MCF 10A (cell line): ENCODE data around the gene SZRD1. TPM values are rescaled to one million over a fixed set of nuclear protein-coding genes. Genes with fewer than 3 reads are reported as not detected.

Source experiments
- BruUV-seq: library from RNA; stranded (reverse); fragments of 400-500 nt; replicated peaks from 2 replicates; lab custom pipeline; 2021; lab: Mats Ljungman, UMichigan
- CTCF ChIA-PET: fragments of 300-600 bp; sonication (Branson Sonifier 250); formaldehyde crosslinking; extraction: SDS; loops from one replicate; lab custom pipeline; 2021; ENCODE audit warnings: antibody characterized with exemption, inconsistent platforms; lab: Yijun Ruan, JAX
- POLR2A ChIA-PET: fragments of 300-600, 350-650 bp; sonication (Branson Sonifier 250); formaldehyde crosslinking; extraction: SDS; loops from one replicate; lab custom pipeline; 2020; ENCODE audit warnings: antibody characterized with exemption, inconsistent platforms; lab: Yijun Ruan, JAX
- DNase-seq: peaks from one replicate; pipeline ENCODE4 v3.0.0-alpha.2; 2018; ENCODE audit not compliant: unreplicated experiment
- H3K27ac Mint-ChIP-seq: one replicate; pipeline ENCODE4 v1.8.0; 2022; ENCODE audit warnings: mild to moderate bottlenecking, low read depth, mixed read lengths; ENCODE audit not compliant: unreplicated experiment
- H3K27me3 Mint-ChIP-seq: one replicate; pipeline ENCODE4 v1.8.0; 2022; ENCODE audit warnings: mixed read lengths; ENCODE audit not compliant: insufficient read depth, unreplicated experiment
- H3K36me3 Mint-ChIP-seq: one replicate; pipeline ENCODE4 v1.8.0; 2022; ENCODE audit warnings: mild to moderate bottlenecking, moderate library complexity, mixed read lengths; ENCODE audit not compliant: insufficient read depth, unreplicated experiment
- H3K4me1 Mint-ChIP-seq: one replicate; pipeline ENCODE4 v1.8.0; 2022; ENCODE audit warnings: mixed read lengths; ENCODE audit not compliant: insufficient read depth, unreplicated experiment
- H3K4me3 Mint-ChIP-seq: one replicate; pipeline ENCODE4 v1.8.0; 2022; ENCODE audit warnings: mild to moderate bottlenecking, moderate library complexity, mixed read lengths; ENCODE audit not compliant: unreplicated experiment
- H3K9me3 Mint-ChIP-seq: one replicate; pipeline ENCODE4 v1.8.0; 2022; ENCODE audit warnings: mixed read lengths; ENCODE audit not compliant: unreplicated experiment
- intact Hi-C: fragments of 100-400 bp; cut with micrococcal nuclease; formaldehyde crosslinking; loops from 2 replicates; pipeline ENCODE4 v1.14.1; 2022
- total RNA-seq: library from RNA; stranded (reverse); gene quantifications from 2 replicates; pipeline ENCODE4 v1.2.3, GENCODE V29; 2022
- TF ChIP-seq, protein P1 (sequence below): fragments of 200-600 bp; IDR thresholded peaks from one replicate; pipeline ENCODE4 v1.8.0; 2022; ENCODE audit warnings: antibody characterized with exemption, mild to moderate bottlenecking; ENCODE audit not compliant: unreplicated experiment

SZRD1 gene
- total RNA-seq, 1 experiment from 2014 or later, result 108 TPM

DNA sequence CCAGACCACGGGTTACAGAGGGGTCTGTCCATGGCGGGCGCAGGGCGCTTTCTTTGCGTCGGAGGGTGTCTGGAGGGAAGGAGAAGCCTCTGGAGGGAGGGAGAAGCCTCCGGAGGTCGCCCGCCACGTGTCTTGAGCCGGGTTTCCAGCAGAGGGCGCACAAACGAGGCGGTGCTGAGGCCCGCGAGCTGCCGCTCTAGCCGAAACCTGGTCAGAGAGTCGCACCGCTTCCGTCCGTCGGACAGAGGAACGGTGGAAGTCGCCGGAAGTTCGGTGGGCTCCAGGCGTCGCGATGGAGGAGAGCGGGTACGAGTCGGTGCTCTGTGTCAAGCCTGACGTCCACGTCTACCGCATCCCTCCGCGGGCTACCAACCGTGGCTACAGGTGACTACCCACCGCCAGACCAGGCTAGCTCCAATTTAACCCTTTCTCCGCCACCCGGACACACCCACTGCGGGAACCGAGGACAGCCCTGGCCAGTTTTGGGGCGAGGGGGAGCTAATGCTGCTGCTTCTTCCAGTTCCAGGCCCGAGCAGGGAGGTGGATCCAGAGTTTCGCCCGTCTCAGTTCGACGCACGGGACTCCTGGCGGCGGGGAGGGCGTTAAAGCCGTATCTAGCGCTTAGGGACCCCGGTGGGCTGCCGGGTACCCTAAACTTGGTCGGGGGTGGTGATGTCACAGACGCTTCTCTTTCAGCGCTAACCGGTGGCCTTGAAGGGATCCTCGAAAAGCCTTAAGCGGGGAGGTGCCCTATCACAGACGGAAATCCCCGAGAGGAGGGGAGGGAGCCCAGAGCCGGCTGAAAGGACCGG lies 73.6 kb downstream of the SZRD1 start, which contains the start of gene NECAP2:
Gene NECAP2 (plus strand): TSS at position 255 of the 812 bp plus-strand sequence. CDS start 38 bp downstream, at position 293.
- peaks cover 11% of the 10 kb centered on the region for H3K4me1 Mint-ChIP-seq
- ChIA-PET POLR2A (interaction anchor here (0.7 to 2.4 kb wide), 19 partner anchors 9 to 465 kb away, joined by 3 to 14 read pairs (median 4); partner anchors contain the start of genes CPLANE2, FBXO42, NBPF1 and SZRD1), CTCF (interaction anchor here (0.7 to 2.4 kb wide), 20 partner anchors 10 to 252 kb away, joined by 3 to 13 read pairs (median 4); no protein-coding TSS in a partner anchor)
- peaks cover 26% of the 10 kb centered on the region for H3K36me3 Mint-ChIP-seq
- peak within 1 kb of the TSS; percentile 93 for H3K4me3 Mint-ChIP-seq
- no peaks in the 10 kb centered on the region for H3K9me3 Mint-ChIP-seq
- TF ChIP-seq, protein P1, sequence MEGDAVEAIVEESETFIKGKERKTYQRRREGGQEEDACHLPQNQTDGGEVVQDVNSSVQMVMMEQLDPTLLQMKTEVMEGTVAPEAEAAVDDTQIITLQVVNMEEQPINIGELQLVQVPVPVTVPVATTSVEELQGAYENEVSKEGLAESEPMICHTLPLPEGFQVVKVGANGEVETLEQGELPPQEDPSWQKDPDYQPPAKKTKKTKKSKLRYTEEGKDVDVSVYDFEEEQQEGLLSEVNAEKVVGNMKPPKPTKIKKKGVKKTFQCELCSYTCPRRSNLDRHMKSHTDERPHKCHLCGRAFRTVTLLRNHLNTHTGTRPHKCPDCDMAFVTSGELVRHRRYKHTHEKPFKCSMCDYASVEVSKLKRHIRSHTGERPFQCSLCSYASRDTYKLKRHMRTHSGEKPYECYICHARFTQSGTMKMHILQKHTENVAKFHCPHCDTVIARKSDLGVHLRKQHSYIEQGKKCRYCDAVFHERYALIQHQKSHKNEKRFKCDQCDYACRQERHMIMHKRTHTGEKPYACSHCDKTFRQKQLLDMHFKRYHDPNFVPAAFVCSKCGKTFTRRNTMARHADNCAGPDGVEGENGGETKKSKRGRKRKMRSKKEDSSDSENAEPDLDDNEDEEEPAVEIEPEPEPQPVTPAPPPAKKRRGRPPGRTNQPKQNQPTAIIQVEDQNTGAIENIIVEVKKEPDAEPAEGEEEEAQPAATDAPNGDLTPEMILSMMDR, result peak; percentile 89
- TSS peak; percentile 61 for BruUV-seq
- DNase-seq, result peak; percentile 88
- peak within 1 kb of the TSS; percentile 89 for H3K27ac Mint-ChIP-seq
- intact Hi-C loops, result no loop called here
- H3K27me3 Mint-ChIP-seq, result no peaks in the 10 kb centered on the region

DNA sequence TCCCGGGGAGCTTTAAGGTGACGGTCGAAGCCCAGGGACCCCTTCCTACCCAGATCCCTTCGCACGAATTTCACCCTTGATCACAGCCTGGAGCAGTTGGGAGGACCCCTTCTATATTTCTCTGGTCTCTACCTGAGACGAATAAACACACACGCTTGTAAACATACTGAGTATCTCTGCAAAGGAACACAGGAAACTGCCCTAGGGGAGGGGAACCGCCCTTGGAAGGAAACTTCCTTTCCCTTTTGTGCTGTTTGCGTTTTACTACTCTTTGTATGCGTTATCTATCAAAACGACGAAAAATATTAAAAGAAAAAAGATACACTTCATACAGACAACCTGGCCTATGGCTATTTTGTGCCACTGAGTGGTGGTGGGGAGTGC lies 74.2 kb downstream of the SZRD1 start:
- no peaks in the 10 kb centered on the region for H3K27me3 Mint-ChIP-seq
- peak overlapping the region; percentile 89 for H3K27ac Mint-ChIP-seq
- POLR2A ChIA-PET, result interaction anchor here (0.9 to 2.4 kb wide), 14 partner anchors 10 to 464 kb away, joined by 3 to 14 read pairs (median 5); partner anchors contain the start of genes FBXO42, NBPF1 and SZRD1
- peak overlapping the region; percentile 93 for H3K4me3 Mint-ChIP-seq
- peaks cover 32% of the 10 kb centered on the region for H3K36me3 Mint-ChIP-seq
- no peaks in the 10 kb centered on the region for H3K9me3 Mint-ChIP-seq
- CTCF ChIA-PET, result interaction anchor here (0.7 to 2.4 kb wide), 8 partner anchors 10 to 253 kb away, joined by 3 to 13 read pairs (median 4); no protein-coding TSS in a partner anchor
- intact Hi-C loops, result no loop called here
- peak; percentile 17 for DNase-seq
- H3K4me1 Mint-ChIP-seq, result peaks cover 11% of the 10 kb centered on the region
- BruUV-seq, result no TSS peak
- TF ChIP-seq, protein P1, result no peak

GRCh38 chr1:16442265-16442664 lies 75.2 kb downstream of the SZRD1 start:
- no peaks in the 10 kb centered on the region for H3K27me3 Mint-ChIP-seq
- intact Hi-C loops, result no loop called here
- peaks cover 11% of the 10 kb centered on the region for H3K4me1 Mint-ChIP-seq
- CTCF ChIA-PET, result no interaction called here
- TF ChIP-seq, protein P1, result no peak
- peaks cover 40% of the 10 kb centered on the region for H3K36me3 Mint-ChIP-seq
- H3K27ac Mint-ChIP-seq, result no peak overlapping the region
- BruUV-seq, result no TSS peak
- H3K4me3 Mint-ChIP-seq, result peak overlapping the region; percentile 93
- DNase-seq, result no peak
- POLR2A ChIA-PET, result interaction anchor here (0.7 to 2.4 kb wide), 2 partner anchors 10 to 807 kb away, joined by 3 to 14 read pairs; no protein-coding TSS in a partner anchor
- H3K9me3 Mint-ChIP-seq, result no peaks in the 10 kb centered on the region

DNA sequence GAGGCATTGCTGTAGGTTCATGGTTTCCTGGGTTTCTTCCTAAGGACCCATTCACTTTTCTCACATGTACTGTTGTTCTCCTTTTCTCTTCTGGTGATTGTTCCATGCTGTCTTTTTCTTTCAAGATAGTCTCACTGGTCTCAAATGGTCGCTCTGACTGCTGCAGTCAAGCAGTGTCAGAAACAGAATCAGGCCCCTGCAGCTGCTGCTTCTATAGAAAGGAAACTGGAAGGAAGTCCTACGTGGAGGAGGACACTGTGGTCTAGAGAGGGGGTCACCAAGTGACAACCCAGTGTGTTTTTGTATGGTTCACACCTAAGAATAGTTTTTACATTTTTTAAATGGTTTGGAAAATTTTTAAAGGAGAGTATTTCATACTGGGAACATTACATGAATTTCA lies 75.9 kb downstream of the SZRD1 start:
- H3K27ac Mint-ChIP-seq, result no peak overlapping the region
- no peaks in the 10 kb centered on the region for H3K27me3 Mint-ChIP-seq
- intact Hi-C loops, result no loop called here
- DNase-seq, result no peak
- BruUV-seq, result no TSS peak
- POLR2A ChIA-PET, result no interaction called here
- peaks cover 47% of the 10 kb centered on the region for H3K36me3 Mint-ChIP-seq
- no peak overlapping the region for H3K4me3 Mint-ChIP-seq
- TF ChIP-seq, protein P1, result no peak
- peaks cover 11% of the 10 kb centered on the region for H3K4me1 Mint-ChIP-seq
- CTCF ChIA-PET, result interaction anchor here (0.6 kb wide), 1 partner anchor 64 kb away, joined by 3 read pairs; no protein-coding TSS in a partner anchor
- no peaks in the 10 kb centered on the region for H3K9me3 Mint-ChIP-seq
